IMR-90 (cell line): Measurements from ENCODE around the gene AZU1.

Experiments
- BHLHE40 ChIP-seq: fragments of 150-350 bp; IDR thresholded peaks from 2 replicates; pipeline ENCODE4 v1.6.1; 2016; ENCODE audit warnings: mild to moderate bottlenecking, low read depth, low read length
- CHD1 ChIP-seq: IDR thresholded peaks from 2 replicates; pipeline ENCODE4 v1.6.1; 2012; ENCODE audit warnings: low read depth, low read length, improper control_type of control experiment
- FOS ChIP-seq: fragments of 150-350 bp; IDR thresholded peaks from 2 replicates; pipeline ENCODE4 v1.6.1; 2016; ENCODE audit warnings: low read depth, low read length
- MAFK ChIP-seq: IDR thresholded peaks from 2 replicates; pipeline ENCODE4 v1.6.1; 2012; ENCODE audit warnings: low read depth, low read length, improper control_type of control experiment
- MAZ ChIP-seq: IDR thresholded peaks from 2 replicates; pipeline ENCODE4 v1.6.1; 2012; ENCODE audit warnings: low read depth, mild to moderate bottlenecking, low read length, improper control_type of control experiment, moderate library complexity, borderline replicate concordance
- POLR2A ChIP-seq: IDR thresholded peaks from 2 replicates; pipeline ENCODE4 v1.6.1; 2012; ENCODE audit warnings: mild to moderate bottlenecking, low read depth, low read length
- RAD21 ChIP-seq: IDR thresholded peaks from 2 replicates; pipeline ENCODE4 v1.6.1; 2012; ENCODE audit warnings: low read length, improper control_type of control experiment
- RFX5 ChIP-seq: IDR thresholded peaks from 2 replicates; pipeline ENCODE4 v1.8.0; 2012; ENCODE audit warnings: low read depth, mild to moderate bottlenecking, low read length, moderate library complexity
- TF ChIP-seq, protein P1 (sequence below): conservative IDR thresholded peaks from 2 replicates; pipeline ENCODE4 v1.5.1; 2012; ENCODE audit warnings: mild to moderate bottlenecking, low read depth, low read length, improper control_type of control experiment
- TF ChIP-seq, protein P2 (sequence below): fragments of 150-350 bp; IDR thresholded peaks from 2 replicates; pipeline ENCODE4 v1.6.1; 2016; ENCODE audit warnings: low read depth, mild to moderate bottlenecking, low read length, moderate library complexity, borderline replicate concordance

DNA sequence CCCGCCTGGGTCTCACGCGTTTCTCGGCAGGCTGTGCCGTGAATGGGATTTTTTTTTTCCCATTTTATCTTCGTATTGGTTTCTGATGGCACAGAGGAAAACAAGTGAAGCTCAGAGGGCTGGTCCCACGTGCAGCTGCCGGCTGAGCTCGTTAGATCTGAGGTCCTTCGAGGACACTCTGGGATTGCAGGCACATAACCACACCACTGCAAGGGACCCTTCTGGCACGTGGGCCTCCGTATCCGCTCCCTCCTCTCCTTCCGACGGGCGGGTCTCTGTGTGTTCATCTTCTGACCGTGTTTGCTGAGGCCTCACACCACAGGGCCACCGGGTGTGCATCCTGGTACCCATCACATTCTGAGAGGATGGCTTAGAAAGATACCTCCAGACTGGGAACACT lies 48.5 kb downstream of the AZU1 start:
- TF ChIP-seq CHD1: no peak
- no peak for TF ChIP-seq BHLHE40
- no peak for TF ChIP-seq MAZ
- TF ChIP-seq, protein P1, sequence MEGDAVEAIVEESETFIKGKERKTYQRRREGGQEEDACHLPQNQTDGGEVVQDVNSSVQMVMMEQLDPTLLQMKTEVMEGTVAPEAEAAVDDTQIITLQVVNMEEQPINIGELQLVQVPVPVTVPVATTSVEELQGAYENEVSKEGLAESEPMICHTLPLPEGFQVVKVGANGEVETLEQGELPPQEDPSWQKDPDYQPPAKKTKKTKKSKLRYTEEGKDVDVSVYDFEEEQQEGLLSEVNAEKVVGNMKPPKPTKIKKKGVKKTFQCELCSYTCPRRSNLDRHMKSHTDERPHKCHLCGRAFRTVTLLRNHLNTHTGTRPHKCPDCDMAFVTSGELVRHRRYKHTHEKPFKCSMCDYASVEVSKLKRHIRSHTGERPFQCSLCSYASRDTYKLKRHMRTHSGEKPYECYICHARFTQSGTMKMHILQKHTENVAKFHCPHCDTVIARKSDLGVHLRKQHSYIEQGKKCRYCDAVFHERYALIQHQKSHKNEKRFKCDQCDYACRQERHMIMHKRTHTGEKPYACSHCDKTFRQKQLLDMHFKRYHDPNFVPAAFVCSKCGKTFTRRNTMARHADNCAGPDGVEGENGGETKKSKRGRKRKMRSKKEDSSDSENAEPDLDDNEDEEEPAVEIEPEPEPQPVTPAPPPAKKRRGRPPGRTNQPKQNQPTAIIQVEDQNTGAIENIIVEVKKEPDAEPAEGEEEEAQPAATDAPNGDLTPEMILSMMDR: no peak
- TF ChIP-seq MAFK: no peak
- TF ChIP-seq POLR2A: no peak
- no peak for TF ChIP-seq RAD21
- TF ChIP-seq, protein P2, sequence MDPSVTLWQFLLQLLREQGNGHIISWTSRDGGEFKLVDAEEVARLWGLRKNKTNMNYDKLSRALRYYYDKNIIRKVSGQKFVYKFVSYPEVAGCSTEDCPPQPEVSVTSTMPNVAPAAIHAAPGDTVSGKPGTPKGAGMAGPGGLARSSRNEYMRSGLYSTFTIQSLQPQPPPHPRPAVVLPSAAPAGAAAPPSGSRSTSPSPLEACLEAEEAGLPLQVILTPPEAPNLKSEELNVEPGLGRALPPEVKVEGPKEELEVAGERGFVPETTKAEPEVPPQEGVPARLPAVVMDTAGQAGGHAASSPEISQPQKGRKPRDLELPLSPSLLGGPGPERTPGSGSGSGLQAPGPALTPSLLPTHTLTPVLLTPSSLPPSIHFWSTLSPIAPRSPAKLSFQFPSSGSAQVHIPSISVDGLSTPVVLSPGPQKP: no peak
- TF ChIP-seq FOS: no peak
- TF ChIP-seq RFX5: no peak
